Astrocyte of the cerebellum (primary cell): ENCODE results near the gene HAUS5.
A peak's percentile ranks its signal among the peaks of the same experiment; 100 is the strongest.

Experiments
- DNase-seq: peaks from one replicate; pipeline ENCODE4 v3.0.0-alpha.2; 2011; ENCODE audit warnings: low read depth
- H3K4me3 ChIP-seq: 2 replicates; pipeline ENCODE4 v1.5.1; 2011; ENCODE audit warnings: mild to moderate bottlenecking, low read depth, low read length, moderate library complexity
- in situ Hi-C: cut with HindIII; loops from 2 replicates; pipeline ENCODE4 v1.10.0; 2017; ENCODE audit warnings: low sequenced_read_pairs
- TF ChIP-seq, protein P1 (sequence below): IDR thresholded peaks from 2 replicates; pipeline ENCODE4 v1.5.1; 2012; ENCODE audit warnings: low read length, low read depth, moderate library complexity, mild to moderate bottlenecking; ENCODE audit errors: missing control alignments

The HAUS5 gene

DNA sequence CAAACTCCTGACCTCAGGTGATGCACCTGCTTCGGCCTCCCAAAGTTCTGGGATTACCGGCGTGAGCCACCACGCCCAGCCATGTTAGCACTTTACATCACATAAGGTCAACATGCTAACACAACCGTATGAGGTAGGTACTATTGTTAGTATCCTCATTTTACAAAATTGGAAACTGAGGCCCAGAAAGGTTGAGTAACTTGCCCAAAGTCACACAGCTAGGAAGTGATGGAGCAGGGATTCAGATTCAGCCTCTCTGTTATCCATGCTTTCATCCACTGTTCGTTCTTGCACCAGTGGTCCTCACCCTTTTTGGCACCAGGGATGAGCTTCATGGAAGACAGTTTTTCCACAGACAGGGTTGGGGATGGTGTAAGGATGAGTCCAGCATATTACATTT is 44.2 kb downstream of the HAUS5 start:
- TF ChIP-seq, protein P1, sequence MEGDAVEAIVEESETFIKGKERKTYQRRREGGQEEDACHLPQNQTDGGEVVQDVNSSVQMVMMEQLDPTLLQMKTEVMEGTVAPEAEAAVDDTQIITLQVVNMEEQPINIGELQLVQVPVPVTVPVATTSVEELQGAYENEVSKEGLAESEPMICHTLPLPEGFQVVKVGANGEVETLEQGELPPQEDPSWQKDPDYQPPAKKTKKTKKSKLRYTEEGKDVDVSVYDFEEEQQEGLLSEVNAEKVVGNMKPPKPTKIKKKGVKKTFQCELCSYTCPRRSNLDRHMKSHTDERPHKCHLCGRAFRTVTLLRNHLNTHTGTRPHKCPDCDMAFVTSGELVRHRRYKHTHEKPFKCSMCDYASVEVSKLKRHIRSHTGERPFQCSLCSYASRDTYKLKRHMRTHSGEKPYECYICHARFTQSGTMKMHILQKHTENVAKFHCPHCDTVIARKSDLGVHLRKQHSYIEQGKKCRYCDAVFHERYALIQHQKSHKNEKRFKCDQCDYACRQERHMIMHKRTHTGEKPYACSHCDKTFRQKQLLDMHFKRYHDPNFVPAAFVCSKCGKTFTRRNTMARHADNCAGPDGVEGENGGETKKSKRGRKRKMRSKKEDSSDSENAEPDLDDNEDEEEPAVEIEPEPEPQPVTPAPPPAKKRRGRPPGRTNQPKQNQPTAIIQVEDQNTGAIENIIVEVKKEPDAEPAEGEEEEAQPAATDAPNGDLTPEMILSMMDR: no peak
- DNase-seq: no peak
- no peak overlapping the region for H3K4me3 ChIP-seq
- in situ Hi-C loops: no loop called here

DNA sequence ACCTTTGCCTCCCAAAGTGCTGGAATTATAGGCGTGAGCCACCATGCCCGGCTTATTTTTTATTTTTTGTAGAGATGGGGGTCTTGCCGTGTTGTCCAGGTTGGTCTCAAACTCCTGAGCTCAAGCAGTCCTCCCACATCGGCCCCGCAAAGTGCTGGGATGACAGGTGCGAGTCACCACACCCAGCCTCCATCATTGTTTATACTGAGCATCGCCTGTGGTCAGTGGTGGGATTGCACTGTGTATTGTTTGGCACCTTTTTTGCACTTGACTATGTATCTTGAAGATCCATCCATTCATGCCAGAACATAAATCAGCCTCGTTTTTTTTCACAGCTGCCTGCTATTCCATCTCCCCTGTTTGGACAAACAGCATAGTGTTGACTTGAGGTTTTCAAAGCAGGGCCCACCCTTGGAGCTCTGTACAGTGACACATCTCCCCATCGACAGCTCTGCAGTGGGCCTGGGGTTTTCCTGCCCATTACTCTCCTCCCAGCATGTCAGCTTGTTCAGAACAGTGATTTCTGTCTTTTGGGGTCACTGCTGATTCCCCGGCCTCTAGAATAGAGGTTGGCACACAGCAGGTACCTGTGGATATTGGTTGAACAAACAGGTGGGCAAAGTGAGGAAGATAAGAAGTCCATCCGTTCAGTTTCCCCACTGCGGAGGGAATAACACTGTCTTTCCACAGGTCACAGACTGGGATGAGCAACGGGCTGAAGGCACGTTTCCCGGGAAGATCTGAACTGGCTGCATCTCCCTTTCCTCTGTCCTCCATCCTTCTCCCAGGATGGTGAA is 45.6 kb downstream of the HAUS5 start:
- H3K4me3 ChIP-seq: no peak overlapping the region
- TF ChIP-seq, protein P1: peak; percentile 11
- DNase-seq: no peak
- in situ Hi-C loops: no loop called here

DNA sequence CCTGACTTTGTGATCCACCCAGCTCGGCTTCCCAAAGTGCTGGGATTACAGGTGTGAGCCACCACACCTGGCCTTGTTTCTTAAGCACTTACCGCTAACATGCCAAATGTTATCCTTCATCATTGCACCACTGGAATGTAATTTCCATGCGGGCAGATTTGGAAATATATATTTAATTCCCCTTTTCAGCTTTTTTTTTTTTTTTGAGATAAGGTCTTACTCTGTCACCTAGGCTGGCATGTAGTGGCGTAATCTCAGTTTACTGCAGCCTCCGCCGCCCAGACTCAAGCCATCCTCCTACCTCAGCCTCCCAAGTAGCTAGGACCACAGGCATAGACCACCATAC is 49.4 kb downstream of the HAUS5 start:
- H3K4me3 ChIP-seq: no peak overlapping the region
- TF ChIP-seq, protein P1: no peak
- DNase-seq: no peak
- in situ Hi-C loops: no loop called here

DNA sequence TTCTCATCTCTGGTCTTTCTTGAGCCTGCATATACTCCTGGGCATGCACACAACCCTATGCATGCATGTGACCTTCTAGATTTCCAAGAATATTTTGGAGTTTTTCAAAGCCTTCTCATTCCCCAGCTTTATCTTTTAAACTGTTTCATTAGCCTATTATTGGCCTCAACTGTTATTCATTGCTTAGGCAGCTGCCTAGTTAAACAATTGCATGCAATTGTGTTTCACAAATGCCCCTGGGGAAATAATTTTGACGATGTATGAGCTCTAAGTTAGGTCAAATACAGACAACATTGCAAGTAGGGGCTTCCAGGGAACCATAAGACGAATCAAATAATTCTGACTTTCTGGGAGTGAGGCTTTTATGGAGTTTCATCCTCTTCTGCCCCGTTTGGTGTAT is 51.4 kb downstream of the HAUS5 start:
- no peak overlapping the region for H3K4me3 ChIP-seq
- TF ChIP-seq, protein P1: no peak
- DNase-seq: no peak
- in situ Hi-C loops: no loop called here

DNA sequence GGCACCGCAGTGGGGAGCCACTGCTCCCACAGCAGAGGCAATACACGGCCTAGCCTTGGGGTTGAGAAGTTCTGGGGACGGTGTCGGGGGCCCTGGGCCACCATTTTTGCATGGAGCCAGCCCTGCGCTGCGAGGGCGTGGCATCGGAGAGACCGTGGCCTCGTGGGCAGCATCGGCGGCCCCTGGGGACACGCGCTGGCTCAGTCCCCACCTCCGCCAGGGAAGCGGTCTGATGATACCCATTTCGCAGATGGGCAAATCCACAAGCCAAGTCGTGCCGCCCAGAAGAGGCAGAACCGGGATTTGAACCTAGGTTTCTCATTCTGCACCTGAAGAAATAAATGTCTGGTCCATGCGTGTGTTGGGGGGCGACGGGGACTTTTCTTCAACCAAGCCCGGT is 52.6 kb downstream of the HAUS5 start:
- DNase-seq: no peak
- in situ Hi-C loops: no loop called here
- no peak overlapping the region for H3K4me3 ChIP-seq
- TF ChIP-seq, protein P1: no peak

DNA sequence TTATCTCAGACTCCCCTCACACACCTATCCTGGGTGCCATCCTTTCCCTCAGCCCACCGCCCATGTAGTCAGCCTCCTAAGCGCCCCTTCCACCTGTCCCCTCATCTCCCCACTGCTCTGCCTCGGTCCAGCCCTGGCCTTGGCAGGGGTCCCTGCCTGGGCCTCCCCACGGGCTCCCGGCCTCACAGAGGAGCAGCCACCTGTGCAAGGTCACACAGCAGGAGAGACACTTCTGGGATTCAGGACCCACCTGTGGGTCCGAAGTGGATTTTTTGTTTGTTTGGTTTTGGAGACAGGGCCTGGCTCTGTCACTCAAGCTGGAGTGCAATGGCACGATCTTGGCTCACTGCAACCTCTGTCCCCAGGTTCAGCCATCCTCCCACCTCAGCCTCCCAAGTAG is 53.1 kb downstream of the HAUS5 start:
- in situ Hi-C loops: no loop called here
- DNase-seq: no peak
- TF ChIP-seq, protein P1: no peak
- H3K4me3 ChIP-seq: no peak overlapping the region
